ENCODE measurements around the gene ZBTB7C. TPM values are rescaled to one million over a fixed set of nuclear protein-coding genes. Genes with fewer than 3 reads are reported as not detected.

The ZBTB7C gene
- total RNA-seq, 1 experiment from 2014 or later: 0.18 TPM

GRCh38 chr18:47997338-47997780 is 411.8 kb downstream of the ZBTB7C start:
- DNase-seq: no peak
- no peak overlapping the region for H3K27ac Mint-ChIP-seq (ENCODE audit: unreplicated experiment)
- H3K9me3 Mint-ChIP-seq (ENCODE audit: unreplicated experiment): no peaks in the 10 kb centered on the region

GRCh38 chr18:47996091-47996541 is 413.1 kb downstream of the ZBTB7C start:
- Mint-ChIP-seq H3K27me3 (ENCODE audit: insufficient read depth, unreplicated experiment) (no peaks in the 10 kb centered on the region), H3K9me3 (ENCODE audit: unreplicated experiment) (no peaks in the 10 kb centered on the region), H3K4me1 (ENCODE audit: low read depth, unreplicated experiment) (no peaks in the 10 kb centered on the region), H3K27ac (ENCODE audit: unreplicated experiment) (no peak overlapping the region), H3K36me3 (ENCODE audit: insufficient read depth, unreplicated experiment) (no peaks in the 10 kb centered on the region), H3K4me3 (ENCODE audit: unreplicated experiment) (no peak overlapping the region)
- no peaks in the 10 kb centered on the region for H3K27me3 ChIP-seq (replicated peaks; ENCODE audit: control insufficient read depth, insufficient read depth, low read length)
- no peaks in the 10 kb centered on the region for H3K4me1 ChIP-seq
- CTCF ChIA-PET: no interaction called here
- H3K4me3 ChIP-seq (ENCODE audit: low read depth, low read length): no peak overlapping the region
- no TSS peak for BruUV-seq (replicated peaks)
- no peak for DNase-seq
- intact Hi-C loops (cut with micrococcal nuclease; ENCODE audit: unreplicated experiment): no loop called here
- POLR2A ChIA-PET: no interaction called here
- TF ChIP-seq, protein P1, sequence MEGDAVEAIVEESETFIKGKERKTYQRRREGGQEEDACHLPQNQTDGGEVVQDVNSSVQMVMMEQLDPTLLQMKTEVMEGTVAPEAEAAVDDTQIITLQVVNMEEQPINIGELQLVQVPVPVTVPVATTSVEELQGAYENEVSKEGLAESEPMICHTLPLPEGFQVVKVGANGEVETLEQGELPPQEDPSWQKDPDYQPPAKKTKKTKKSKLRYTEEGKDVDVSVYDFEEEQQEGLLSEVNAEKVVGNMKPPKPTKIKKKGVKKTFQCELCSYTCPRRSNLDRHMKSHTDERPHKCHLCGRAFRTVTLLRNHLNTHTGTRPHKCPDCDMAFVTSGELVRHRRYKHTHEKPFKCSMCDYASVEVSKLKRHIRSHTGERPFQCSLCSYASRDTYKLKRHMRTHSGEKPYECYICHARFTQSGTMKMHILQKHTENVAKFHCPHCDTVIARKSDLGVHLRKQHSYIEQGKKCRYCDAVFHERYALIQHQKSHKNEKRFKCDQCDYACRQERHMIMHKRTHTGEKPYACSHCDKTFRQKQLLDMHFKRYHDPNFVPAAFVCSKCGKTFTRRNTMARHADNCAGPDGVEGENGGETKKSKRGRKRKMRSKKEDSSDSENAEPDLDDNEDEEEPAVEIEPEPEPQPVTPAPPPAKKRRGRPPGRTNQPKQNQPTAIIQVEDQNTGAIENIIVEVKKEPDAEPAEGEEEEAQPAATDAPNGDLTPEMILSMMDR (IDR thresholded peaks at IDR 0.05; ENCODE audit: insufficient read depth in 1 of 2, low read depth in 1 of 2, low read length in 1 of 2, severe bottlenecking in 1 of 2, unreplicated experiment in 1 of 2): no peak
- no peaks in the 10 kb centered on the region for H3K36me3 ChIP-seq (ENCODE audit: control insufficient read depth, insufficient read depth, low read length)
- H3K9me3 ChIP-seq: no peaks in the 10 kb centered on the region

More at GRCh38 chr18:47997338-47997780, 411.8 kb downstream of the ZBTB7C start:
- no peaks in the 10 kb centered on the region for H3K4me1 ChIP-seq
- TF ChIP-seq, protein P1 (IDR thresholded peaks at IDR 0.05; ENCODE audit: insufficient read depth in 1 of 2, low read depth in 1 of 2, low read length in 1 of 2, severe bottlenecking in 1 of 2, unreplicated experiment in 1 of 2): peak in 1 of 2 experiments; percentile 38
- POLR2A ChIA-PET: no interaction called here
- CTCF ChIA-PET: interaction anchor here (0.6 kb wide), 1 partner anchor 29 kb away, joined by 3 read pairs; no protein-coding TSS in a partner anchor
- no peaks in the 10 kb centered on the region for H3K9me3 ChIP-seq
- BruUV-seq (replicated peaks): no TSS peak
- H3K36me3 ChIP-seq (ENCODE audit: control insufficient read depth, insufficient read depth, low read length): no peaks in the 10 kb centered on the region
- no peaks in the 10 kb centered on the region for H3K36me3 Mint-ChIP-seq (ENCODE audit: insufficient read depth, unreplicated experiment)
- no peaks in the 10 kb centered on the region for H3K4me1 Mint-ChIP-seq (ENCODE audit: low read depth, unreplicated experiment)
- no peak overlapping the region for H3K4me3 Mint-ChIP-seq (ENCODE audit: unreplicated experiment)
- H3K27me3 ChIP-seq (replicated peaks; ENCODE audit: control insufficient read depth, insufficient read depth, low read length): no peaks in the 10 kb centered on the region
- intact Hi-C loops (cut with micrococcal nuclease; ENCODE audit: unreplicated experiment): no loop called here
- H3K4me3 ChIP-seq (ENCODE audit: low read depth, low read length): no peak overlapping the region
- H3K27me3 Mint-ChIP-seq (ENCODE audit: insufficient read depth, unreplicated experiment): no peaks in the 10 kb centered on the region

- H3K4me1 Mint-ChIP-seq (ENCODE audit: low read depth, unreplicated experiment): no peaks in the 10 kb centered on the region
- no peak overlapping the region for H3K27ac Mint-ChIP-seq (ENCODE audit: unreplicated experiment)
- no peak overlapping the region for H3K4me3 Mint-ChIP-seq (ENCODE audit: unreplicated experiment)
- H3K9me3 ChIP-seq: no peaks in the 10 kb centered on the region
- no peaks in the 10 kb centered on the region for H3K9me3 Mint-ChIP-seq (ENCODE audit: unreplicated experiment)
- CTCF ChIA-PET: no interaction called here
- intact Hi-C loops (cut with micrococcal nuclease; ENCODE audit: unreplicated experiment): no loop called here
- no peak for DNase-seq
- H3K36me3 ChIP-seq (ENCODE audit: control insufficient read depth, insufficient read depth, low read length): no peaks in the 10 kb centered on the region
- H3K27me3 Mint-ChIP-seq (ENCODE audit: insufficient read depth, unreplicated experiment): no peaks in the 10 kb centered on the region
- H3K27me3 ChIP-seq (replicated peaks; ENCODE audit: control insufficient read depth, insufficient read depth, low read length): no peaks in the 10 kb centered on the region
- no peak overlapping the region for H3K4me3 ChIP-seq (ENCODE audit: low read depth, low read length)
- H3K36me3 Mint-ChIP-seq (ENCODE audit: insufficient read depth, unreplicated experiment): no peaks in the 10 kb centered on the region
- no peaks in the 10 kb centered on the region for H3K4me1 ChIP-seq
- POLR2A ChIA-PET: no interaction called here
- TF ChIP-seq, protein P1 (IDR thresholded peaks at IDR 0.05; ENCODE audit: insufficient read depth in 1 of 2, low read depth in 1 of 2, low read length in 1 of 2, severe bottlenecking in 1 of 2, unreplicated experiment in 1 of 2): no peak
- BruUV-seq (replicated peaks): no TSS peak
Observed at GRCh38 chr18:47995654-47996053, 413.5 kb downstream of the ZBTB7C start.
